Loucy (cell line): ENCODE data around the gene DHPS.
"Not testable (repeated sequence)": the region's sequence is repeated elsewhere in the genome, so short reads cannot be mapped to it uniquely, and the experiment has no call there.

ENCODE experiments used
- H2AFZ ChIP-seq: fragments of 200-600 bp; sonication (generic); 2 replicates; pipeline ENCODE4 v1.6.0; 2016; ENCODE audit warnings: antibody characterized with exemption, mild to moderate bottlenecking, low read length, moderate library complexity
- H3F3A ChIP-seq: fragments of 200-600 bp; 2 replicates; pipeline ENCODE4 v1.6.0; 2016; ENCODE audit warnings: antibody characterized with exemption, low read depth, mild to moderate bottlenecking
- H3K27me3 ChIP-seq: fragments of 200-600 bp; sonication (generic); 2 replicates; pipeline ENCODE4 v1.6.1; 2014; ENCODE audit warnings: low read length, mild to moderate bottlenecking; ENCODE audit not compliant: insufficient read depth, poor library complexity, severe bottlenecking
- H3K36me3 ChIP-seq: fragments of 200-600 bp; sonication (generic); 2 replicates; pipeline ENCODE4 v1.6.1; 2016; ENCODE audit warnings: low read length; ENCODE audit not compliant: insufficient read depth
- H3K4me1 ChIP-seq: fragments of 200-600 bp; sonication (generic); 2 replicates; pipeline ENCODE4 v1.5.1; 2014; ENCODE audit warnings: low read length, mild to moderate bottlenecking; ENCODE audit not compliant: insufficient read depth, poor library complexity, severe bottlenecking
- H3K4me2 ChIP-seq: fragments of 200-600 bp; sonication (generic); 2 replicates; pipeline ENCODE4 v1.6.0; 2014; ENCODE audit warnings: antibody characterized with exemption, low read length, low read depth, mild to moderate bottlenecking; ENCODE audit not compliant: poor library complexity, severe bottlenecking
- H3K4me3 ChIP-seq: fragments of 200-600 bp; sonication (generic); 2 replicates; pipeline ENCODE4 v1.5.1; 2014; ENCODE audit warnings: low read length, mild to moderate bottlenecking, mixed read lengths; ENCODE audit not compliant: poor library complexity, severe bottlenecking
- H3K79me2 ChIP-seq: fragments of 200-600 bp; sonication (generic); 2 replicates; pipeline ENCODE4 v1.6.1; 2014; ENCODE audit warnings: low read length; ENCODE audit not compliant: insufficient read depth
- H3K9ac ChIP-seq: fragments of 200-600 bp; sonication (generic); 2 replicates; pipeline ENCODE4 v1.6.0; 2014; ENCODE audit warnings: mild to moderate bottlenecking, low read depth, low read length, moderate library complexity; ENCODE audit not compliant: poor library complexity, severe bottlenecking
- H3K9me2 ChIP-seq: fragments of 200-600 bp; sonication (generic); replicated peaks from 2 replicates; pipeline ENCODE4 v1.6.1; 2016; ENCODE audit warnings: low read depth, low read length, mixed read lengths
- H3K9me3 ChIP-seq: fragments of 200-600 bp; sonication (generic); 2 replicates; pipeline ENCODE4 v1.6.1; 2014; ENCODE audit warnings: mild to moderate bottlenecking, antibody characterized with exemption, low read length, low read depth; ENCODE audit not compliant: insufficient read depth
- H4K20me1 ChIP-seq: fragments of 200-600 bp; sonication (generic); 2 replicates; pipeline ENCODE4 v1.6.0; 2014; ENCODE audit warnings: antibody characterized with exemption, low read length, mild to moderate bottlenecking; ENCODE audit not compliant: insufficient read depth, poor library complexity, severe bottlenecking
- EZH2phosphoT487 ChIP-seq: fragments of 200-600 bp; IDR thresholded peaks from 2 replicates; pipeline ENCODE4 v1.6.1; 2018; ENCODE audit warnings: antibody characterized with exemption, mild to moderate bottlenecking, moderate library complexity, borderline replicate concordance
- TF ChIP-seq, protein P1 (sequence below): fragments of 200-600 bp; sonication (generic); conservative IDR thresholded peaks from 2 replicates; pipeline ENCODE4 v1.5.1; 2014; ENCODE audit warnings: mild to moderate bottlenecking, antibody characterized with exemption, low read length

Gene DHPS

GRCh38 chr19:12647047-12647446 lies 34.6 kb downstream of the DHPS start:
- no peaks in the 10 kb centered on the region for H3F3A ChIP-seq
- TF ChIP-seq, protein P1, sequence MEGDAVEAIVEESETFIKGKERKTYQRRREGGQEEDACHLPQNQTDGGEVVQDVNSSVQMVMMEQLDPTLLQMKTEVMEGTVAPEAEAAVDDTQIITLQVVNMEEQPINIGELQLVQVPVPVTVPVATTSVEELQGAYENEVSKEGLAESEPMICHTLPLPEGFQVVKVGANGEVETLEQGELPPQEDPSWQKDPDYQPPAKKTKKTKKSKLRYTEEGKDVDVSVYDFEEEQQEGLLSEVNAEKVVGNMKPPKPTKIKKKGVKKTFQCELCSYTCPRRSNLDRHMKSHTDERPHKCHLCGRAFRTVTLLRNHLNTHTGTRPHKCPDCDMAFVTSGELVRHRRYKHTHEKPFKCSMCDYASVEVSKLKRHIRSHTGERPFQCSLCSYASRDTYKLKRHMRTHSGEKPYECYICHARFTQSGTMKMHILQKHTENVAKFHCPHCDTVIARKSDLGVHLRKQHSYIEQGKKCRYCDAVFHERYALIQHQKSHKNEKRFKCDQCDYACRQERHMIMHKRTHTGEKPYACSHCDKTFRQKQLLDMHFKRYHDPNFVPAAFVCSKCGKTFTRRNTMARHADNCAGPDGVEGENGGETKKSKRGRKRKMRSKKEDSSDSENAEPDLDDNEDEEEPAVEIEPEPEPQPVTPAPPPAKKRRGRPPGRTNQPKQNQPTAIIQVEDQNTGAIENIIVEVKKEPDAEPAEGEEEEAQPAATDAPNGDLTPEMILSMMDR = no peak
- no peak for TF ChIP-seq EZH2phosphoT487
- H3K36me3 ChIP-seq = no peaks in the 10 kb centered on the region
- H3K4me1 ChIP-seq = no peaks in the 10 kb centered on the region
- H3K4me3 ChIP-seq = no peak overlapping the region
- no peaks in the 10 kb centered on the region for H4K20me1 ChIP-seq
- H3K9ac ChIP-seq = no peak overlapping the region
- no peak overlapping the region for H2AFZ ChIP-seq
- H3K4me2 ChIP-seq = no peak overlapping the region
- no peaks in the 10 kb centered on the region for H3K9me3 ChIP-seq
- no peaks in the 10 kb centered on the region for H3K9me2 ChIP-seq
- no peaks in the 10 kb centered on the region for H3K79me2 ChIP-seq
- no peaks in the 10 kb centered on the region for H3K27me3 ChIP-seq

DNA sequence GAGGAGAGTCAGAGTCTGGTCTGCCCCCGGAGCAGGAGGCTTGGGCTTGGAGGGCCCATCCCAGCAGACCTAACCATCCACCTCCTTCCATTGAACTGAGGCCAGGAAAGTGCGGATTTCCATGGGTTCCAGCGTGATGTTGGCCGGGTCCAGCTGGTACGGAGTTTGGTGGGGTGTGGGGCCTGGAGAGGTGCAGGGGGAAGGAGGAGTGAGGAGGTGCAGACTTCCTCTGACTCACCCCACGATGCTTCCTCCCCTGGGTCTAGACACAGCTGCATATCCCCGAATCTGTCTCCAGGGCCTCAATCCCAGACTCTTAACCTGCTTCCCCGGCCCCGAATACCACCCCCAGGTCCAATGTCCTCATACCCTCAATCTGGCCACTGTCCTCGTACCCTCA lies 35.1 kb downstream of the DHPS start:
- H3K79me2 ChIP-seq = no peaks in the 10 kb centered on the region
- no peak overlapping the region for H3K9ac ChIP-seq
- H3K4me3 ChIP-seq = no peak overlapping the region
- no peak overlapping the region for H2AFZ ChIP-seq
- no peak for TF ChIP-seq EZH2phosphoT487
- TF ChIP-seq, protein P1 = no peak
- no peaks in the 10 kb centered on the region for H3K27me3 ChIP-seq
- no peaks in the 10 kb centered on the region for H4K20me1 ChIP-seq
- no peaks in the 10 kb centered on the region for H3K9me3 ChIP-seq
- no peaks in the 10 kb centered on the region for H3K9me2 ChIP-seq
- H3F3A ChIP-seq = no peaks in the 10 kb centered on the region
- H3K36me3 ChIP-seq = no peaks in the 10 kb centered on the region
- no peaks in the 10 kb centered on the region for H3K4me1 ChIP-seq
- H3K4me2 ChIP-seq = no peak overlapping the region

- H3K4me3 ChIP-seq, H3K9ac ChIP-seq, H4K20me1 ChIP-seq, H3K27me3 ChIP-seq, H3K4me2 ChIP-seq, H2AFZ ChIP-seq, H3K9me3 ChIP-seq, H3K36me3 ChIP-seq, H3F3A ChIP-seq, H3K9me2 ChIP-seq, H3K4me1 ChIP-seq, H3K79me2 ChIP-seq: not testable (repeated sequence)
Measured at GRCh38 chr19:12643716-12644115, 38.0 kb downstream of the DHPS start.

GRCh38 chr19:12642506-12642905 lies 39.2 kb downstream of the DHPS start:
- Histone ChIP-seq H3K9me2 (no peaks in the 10 kb centered on the region), H3K4me1 (peaks cover 4% of the 10 kb centered on the region), H3K36me3 (no peaks in the 10 kb centered on the region), H3K4me3 (no peak overlapping the region), H3K27me3 (no peaks in the 10 kb centered on the region), H2AFZ (no peak overlapping the region), H3K9me3 (no peaks in the 10 kb centered on the region), H3K9ac (no peak overlapping the region), H3K79me2 (no peaks in the 10 kb centered on the region), H3K4me2 (no peak overlapping the region), H3F3A (no peaks in the 10 kb centered on the region), H4K20me1 (no peaks in the 10 kb centered on the region)
- TF ChIP-seq EZH2phosphoT487 = no peak
- TF ChIP-seq, protein P1 = no peak
